ENCODE measurements around the gene SLIT1.

SLIT1 gene

GRCh38 chr10:97018251-97019212 is 167.2 kb downstream of the SLIT1 start:
- DNase-seq: no peak

- DNase-seq: no peak
Observed at GRCh38 chr10:97017474-97017903, 168.3 kb downstream of the SLIT1 start.

- no peak for DNase-seq
Observed at GRCh38 chr10:97016728-97017473, 168.9 kb downstream of the SLIT1 start.

GRCh38 chr10:97015240-97015639 is 170.5 kb downstream of the SLIT1 start:
- DNase-seq: no peak

- no peak for DNase-seq
Observed at GRCh38 chr10:97013983-97014382, 171.8 kb downstream of the SLIT1 start.

GRCh38 chr10:97013568-97013967 is 172.2 kb downstream of the SLIT1 start:
- no peak for DNase-seq

- no peak for DNase-seq
Observed at GRCh38 chr10:97012470-97012869, 173.3 kb downstream of the SLIT1 start.

GRCh38 chr10:97011397-97011796 is 174.4 kb downstream of the SLIT1 start:
- DNase-seq: no peak

- no peak for DNase-seq
Observed at GRCh38 chr10:97010695-97011206, 175.0 kb downstream of the SLIT1 start.

GRCh38 chr10:97007417-97007816 is 178.3 kb downstream of the SLIT1 start:
- DNase-seq: no peak

- no peak for DNase-seq
Observed at GRCh38 chr10:97006364-97006763, 179.4 kb downstream of the SLIT1 start.

GRCh38 chr10:97005349-97005748 is 180.4 kb downstream of the SLIT1 start:
- no peak for DNase-seq

- DNase-seq: no peak
Observed at GRCh38 chr10:97004591-97004990, 181.2 kb downstream of the SLIT1 start.

GRCh38 chr10:97003804-97004201 is 182.0 kb downstream of the SLIT1 start:
- DNase-seq: no peak

- DNase-seq: no peak
Observed at GRCh38 chr10:97003151-97003803, 182.5 kb downstream of the SLIT1 start.

GRCh38 chr10:97002670-97003069 is 183.1 kb downstream of the SLIT1 start:
- no peak for DNase-seq

- no peak for DNase-seq
Observed at GRCh38 chr10:97001183-97001991, 184.4 kb downstream of the SLIT1 start.

- no peak for DNase-seq
Observed at GRCh38 chr10:97000487-97001182, 185.1 kb downstream of the SLIT1 start.

GRCh38 chr10:96999987-97000386 is 185.8 kb downstream of the SLIT1 start:
- DNase-seq: no peak

- DNase-seq: no peak
Observed at GRCh38 chr10:96999337-96999736, 186.4 kb downstream of the SLIT1 start.

GRCh38 chr10:96998329-96998888 is 187.3 kb downstream of the SLIT1 start:
- DNase-seq: no peak

Data from activated CD4-positive, alpha-beta T cell treated with anti-CD3 and anti-CD28 coated beads, Interleukin-2, amount 50 U/mL, for 1 hour (primary cell).